Forelimb muscle (tissue), 1 donor: ENCODE measurements around the gene ALPI. TPM values are rescaled to one million over a fixed set of nuclear protein-coding genes. Genes with fewer than 3 reads are reported as not detected.
"Not testable (repeated sequence)": the region's sequence is repeated elsewhere in the genome, so short reads cannot be mapped to it uniquely, and the experiment has no call there.

Experiments used
- DNase-seq: peaks from one replicate; pipeline ENCODE4 v3.0.0-alpha.2; 2013; ENCODE audit warnings: low read depth
- polyA plus RNA-seq: library from polyadenylated mRNA; unstranded; fragments of 120-200 nt; gene quantifications from one replicate; pipeline ENCODE4 v1.2.1, GENCODE V29; 2013; ENCODE audit not compliant: insufficient read length

The ALPI gene
- polyA plus RNA-seq, result not detected

DNA sequence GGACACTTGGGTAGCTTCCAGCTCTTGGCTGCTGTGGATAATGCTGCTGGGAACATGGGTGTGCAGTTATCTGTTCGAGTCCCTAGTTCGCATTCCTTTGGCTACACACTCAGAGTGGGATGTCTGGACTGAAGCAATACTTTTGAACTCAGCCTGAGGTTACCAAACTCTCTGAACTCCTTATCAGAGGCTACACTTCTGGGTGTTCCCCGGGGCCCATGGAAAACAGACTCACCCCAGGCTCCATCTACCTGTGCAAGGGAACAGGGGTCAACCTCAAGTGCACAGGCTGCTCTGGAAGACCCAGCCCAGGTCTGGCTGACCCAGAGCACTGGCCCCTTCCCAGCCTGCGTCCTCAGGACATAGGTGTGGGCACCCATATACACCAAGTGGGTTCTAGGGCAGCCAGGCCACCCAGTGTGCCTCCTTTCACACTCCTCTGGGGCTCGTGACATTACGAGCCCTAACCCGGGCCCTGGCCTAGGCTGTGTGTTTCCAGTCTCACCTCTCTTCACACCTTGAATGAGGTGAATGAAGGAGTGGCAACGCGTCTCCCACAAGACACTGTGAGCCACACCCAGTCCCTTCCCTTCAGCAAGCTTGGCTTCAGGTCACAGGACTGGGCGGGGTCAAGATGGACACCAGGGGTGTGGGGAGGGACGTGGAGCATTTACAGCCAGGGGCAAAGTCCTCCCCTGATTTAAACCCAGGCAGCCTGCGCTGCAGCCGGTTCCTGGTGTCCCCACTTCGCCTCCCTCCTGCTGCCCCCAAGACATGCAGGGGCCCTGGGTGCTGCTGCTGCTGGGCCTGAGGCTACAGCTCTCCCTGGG lies at the start of gene ALPI:
Gene ALPI (plus strand): TSS at position 728 of the 830 bp plus-strand sequence. CDS start 47 bp downstream, at position 775.
- DNase-seq, result no peak

DNA sequence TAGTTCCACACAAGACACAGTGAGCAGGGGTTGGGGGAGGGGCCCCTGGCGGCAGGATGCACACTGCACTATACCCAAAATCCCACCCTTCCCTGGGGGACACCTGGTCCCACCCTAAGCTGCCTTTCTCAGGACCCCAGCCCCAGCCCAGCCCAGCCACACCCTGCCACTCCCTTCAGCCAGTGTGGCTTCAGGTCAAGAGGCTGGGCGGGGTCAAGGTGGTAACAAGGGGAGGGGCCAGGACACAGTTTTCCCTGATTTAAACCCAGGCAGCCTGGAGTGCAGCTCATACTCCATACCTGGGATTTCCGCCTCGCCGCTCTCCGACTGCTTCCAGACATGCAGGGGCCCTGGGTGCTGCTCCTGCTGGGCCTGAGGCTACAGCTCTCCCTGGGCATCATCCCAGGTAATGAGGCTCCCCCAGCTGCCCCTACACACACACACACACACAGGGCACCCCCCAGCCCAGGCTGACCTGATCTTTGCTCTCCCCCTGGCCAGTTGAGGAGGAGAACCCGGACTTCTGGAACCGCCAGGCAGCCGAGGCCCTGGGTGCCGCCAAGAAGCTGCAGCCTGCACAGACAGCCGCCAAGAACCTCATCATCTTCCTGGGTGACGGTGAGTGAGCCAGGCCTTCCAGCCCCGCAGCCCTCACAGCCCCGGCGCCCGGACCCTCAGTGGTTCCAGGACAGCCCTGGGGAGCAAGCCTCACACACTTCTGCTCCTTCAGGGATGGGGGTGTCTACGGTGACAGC lies 49.2 kb upstream of the ALPI start, which contains the start of gene ALPG:
Gene ALPG (plus strand): TSS at position 289 of the 755 bp plus-strand sequence. CDS start 51 bp downstream, at position 340.
- DNase-seq, result no peak

DNA sequence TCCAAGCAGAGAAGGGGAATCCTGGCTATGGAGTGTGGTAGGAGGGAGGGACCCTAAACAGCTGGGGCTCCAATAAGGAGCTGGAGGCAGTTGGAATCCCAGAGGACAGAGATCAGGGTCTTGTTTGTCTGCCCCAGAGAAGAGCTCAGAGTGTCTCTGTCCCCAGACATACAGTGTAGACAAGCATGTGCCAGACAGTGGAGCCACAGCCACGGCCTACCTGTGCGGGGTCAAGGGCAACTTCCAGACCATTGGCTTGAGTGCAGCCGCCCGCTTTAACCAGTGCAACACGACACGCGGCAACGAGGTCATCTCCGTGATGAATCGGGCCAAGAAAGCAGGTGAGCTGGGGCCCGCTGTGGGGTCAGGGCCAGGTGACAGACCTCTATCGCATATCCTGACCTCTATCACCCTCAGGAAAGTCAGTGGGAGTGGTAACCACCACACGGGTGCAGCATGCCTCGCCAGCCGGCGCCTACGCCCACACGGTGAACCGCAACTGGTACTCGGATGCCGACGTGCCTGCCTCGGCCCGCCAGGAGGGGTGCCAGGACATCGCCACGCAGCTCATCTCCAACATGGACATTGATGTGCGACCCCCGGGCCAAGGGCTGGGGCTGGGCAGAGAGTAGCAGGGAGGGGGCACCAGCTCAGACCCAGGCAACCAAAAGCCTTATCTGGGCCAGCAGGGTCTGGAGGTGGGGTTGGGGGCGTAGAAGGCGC lies 48.4 kb upstream of the ALPI start:
- DNase-seq, result not testable (repeated sequence)

DNA sequence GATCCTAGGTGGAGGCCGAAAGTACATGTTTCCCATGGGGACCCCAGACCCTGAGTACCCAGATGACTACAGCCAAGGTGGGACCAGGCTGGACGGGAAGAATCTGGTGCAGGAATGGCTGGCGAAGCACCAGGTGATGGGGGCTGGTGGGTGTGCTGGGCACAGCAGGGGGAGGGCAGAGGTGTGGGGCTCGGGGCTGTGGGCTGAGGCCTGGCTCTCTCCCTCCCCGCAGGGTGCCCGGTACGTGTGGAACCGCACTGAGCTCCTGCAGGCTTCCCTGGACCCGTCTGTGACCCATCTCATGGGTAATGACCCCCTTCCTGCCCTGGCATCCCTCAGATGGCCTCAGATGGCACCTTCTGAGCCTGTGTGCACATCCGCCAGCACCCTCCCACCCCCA lies 47.7 kb upstream of the ALPI start:
- DNase-seq, result not testable (repeated sequence)

DNA sequence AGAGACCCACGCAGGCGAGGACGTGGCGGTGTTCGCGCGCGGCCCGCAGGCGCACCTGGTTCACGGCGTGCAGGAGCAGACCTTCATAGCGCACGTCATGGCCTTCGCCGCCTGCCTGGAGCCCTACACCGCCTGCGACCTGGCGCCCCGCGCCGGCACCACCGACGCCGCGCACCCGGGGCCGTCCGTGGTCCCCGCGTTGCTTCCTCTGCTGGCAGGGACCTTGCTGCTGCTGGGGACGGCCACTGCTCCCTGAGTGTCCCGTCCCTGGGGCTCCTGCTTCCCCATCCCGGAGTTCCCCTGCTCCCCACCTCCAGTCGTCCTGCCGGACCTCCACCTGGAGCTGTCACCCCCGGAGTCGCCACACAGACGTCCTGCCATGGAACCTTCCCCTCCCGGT lies 46.3 kb upstream of the ALPI start:
- DNase-seq, result not testable (repeated sequence)

DNA sequence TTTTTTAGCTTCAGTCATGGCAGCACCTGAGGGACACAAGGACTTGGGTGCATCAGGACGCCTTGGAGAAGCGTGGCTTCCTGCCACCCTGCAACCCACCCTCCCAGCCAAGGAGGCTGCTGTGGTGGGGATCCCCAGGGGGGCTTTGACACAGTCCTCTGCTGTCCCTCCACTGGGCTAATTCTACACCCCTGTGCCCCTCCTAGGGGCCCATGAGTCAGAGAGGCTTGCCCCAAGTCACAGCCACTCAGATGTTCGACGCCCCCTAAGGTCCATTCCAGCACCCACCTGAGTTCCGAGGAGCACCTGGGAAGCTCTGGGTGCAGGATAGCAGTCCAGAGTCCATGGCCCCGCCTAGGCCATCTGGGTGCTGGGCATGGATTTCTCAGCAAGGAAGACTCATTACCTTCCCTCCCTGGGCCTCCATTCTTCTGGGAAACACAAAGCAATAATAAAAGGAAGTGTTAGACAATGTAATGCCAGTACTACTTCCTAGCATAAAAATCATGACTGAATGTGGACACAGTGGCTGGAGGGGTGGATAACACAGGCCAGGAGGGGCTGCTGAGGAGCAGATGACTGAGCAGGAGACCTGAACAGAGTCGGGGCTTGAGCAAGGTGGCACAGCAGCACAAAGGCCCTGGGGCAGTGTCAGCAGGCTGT lies 45.6 kb upstream of the ALPI start:
- DNase-seq, result no peak

DNA sequence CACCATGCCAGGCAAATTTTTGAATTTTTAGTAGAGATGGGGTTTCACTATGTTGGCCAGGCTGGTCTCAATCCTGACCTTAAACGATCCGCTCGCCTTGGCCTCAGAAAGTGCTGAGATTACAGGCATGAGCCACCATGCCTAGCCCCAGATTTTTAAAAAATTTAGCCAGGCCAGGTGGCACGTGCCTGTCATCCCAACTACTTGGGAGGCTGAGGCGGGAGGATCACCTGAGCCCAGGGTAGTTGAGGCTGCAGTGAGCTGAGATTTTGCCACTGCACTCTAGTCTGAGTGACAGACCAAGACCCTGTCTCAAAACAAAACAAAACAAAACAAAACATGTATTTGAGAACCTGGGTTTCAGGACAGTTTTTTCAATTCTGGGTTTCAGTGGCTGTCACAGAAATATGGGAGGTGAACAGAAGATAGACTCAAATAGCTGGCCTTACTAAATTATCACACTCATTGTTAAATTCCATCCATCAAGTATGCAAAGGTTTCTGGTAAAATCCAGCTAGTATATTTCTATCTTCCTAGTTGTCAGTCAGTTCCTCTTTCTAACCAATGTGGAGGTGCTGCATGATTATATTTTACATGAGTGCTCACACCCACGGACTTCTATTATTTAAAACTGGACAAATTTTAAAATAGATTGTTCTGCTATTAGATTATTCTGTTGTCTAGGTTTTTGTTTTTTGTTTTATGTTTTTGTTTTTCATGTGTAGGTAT lies 43.9 kb upstream of the ALPI start:
- no peak for DNase-seq

DNA sequence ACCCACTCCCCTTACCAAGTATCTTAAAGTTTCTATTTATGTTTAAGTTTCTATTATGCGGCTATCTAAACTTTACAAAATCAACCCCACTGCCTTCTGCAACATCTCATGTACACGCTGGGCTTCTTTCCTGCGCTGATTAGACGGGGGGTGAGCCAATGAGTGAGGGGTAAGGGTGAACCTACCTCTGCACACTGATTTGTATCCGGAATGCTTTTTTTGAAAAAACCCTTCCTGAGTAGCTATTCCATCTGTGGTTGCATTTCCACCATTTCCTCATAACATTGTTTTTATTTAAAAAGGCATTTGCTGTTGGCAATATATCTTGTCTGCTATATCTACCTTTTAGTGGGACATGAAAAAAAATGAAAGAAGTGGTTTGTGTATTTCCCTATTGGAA lies 43.0 kb upstream of the ALPI start:
- DNase-seq, result no peak

DNA sequence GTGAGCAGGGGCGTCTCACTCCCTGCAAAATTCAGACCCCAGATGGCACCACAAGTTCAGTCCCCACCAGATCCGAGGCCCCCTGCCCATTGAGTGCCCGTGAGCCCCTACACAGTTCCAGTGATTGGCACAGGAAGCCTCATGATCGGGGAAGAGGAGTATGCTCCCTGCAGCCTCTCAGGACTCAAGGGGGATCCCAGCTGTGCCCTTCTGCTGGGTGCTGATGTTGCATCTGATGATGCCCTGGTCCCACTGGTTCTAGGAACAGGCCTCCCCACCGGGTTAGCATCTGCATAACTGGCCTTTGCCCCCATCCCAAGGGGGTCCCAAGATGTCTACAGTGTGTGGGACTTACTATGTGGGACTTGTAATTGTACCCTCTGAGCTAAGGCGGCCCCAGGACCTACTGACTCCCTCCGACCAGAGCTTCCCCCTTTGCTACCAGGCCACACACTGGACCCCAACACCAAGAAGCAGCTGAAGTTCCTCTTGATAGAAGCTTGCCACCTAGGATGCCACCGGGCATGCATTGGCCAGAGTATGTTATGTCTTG lies 40.7 kb upstream of the ALPI start:
- DNase-seq, result no peak

DNA sequence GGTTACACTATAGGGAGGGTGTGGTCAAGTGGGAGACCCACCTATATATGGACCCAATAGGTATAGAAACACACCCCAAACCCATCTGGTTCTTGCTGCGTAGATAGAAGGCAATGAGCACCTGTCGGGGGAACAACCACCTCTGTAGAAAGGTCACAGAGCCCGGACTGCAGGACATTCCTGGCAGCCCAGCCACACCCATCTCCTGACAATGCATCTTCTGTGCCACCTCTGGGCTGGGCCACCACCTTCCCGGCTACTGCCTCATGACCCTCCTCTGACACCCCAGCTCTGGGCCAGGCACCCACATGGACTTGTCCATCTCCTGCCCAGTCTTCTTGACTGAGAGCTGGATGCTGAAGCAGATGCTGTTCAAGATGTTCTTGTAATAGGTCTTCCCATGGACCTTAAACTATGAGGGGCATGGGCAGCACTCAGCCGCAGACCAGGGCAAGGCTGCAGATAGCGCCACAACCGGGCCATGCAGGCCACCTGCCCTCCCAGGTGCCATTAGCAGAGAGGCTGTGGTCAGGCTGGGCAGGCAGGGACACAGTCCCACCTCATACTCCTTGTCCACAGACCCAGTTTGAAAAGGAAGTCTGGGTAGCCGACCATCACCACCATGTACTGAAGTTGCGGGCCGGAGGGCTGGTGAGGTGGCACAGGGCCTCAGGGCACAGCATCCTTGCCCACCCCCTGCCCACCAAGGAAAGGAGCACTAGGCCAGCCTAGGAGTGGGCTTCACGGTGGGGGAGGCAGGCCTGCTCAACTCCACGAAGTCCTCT lies 40.0 kb upstream of the ALPI start:
- DNase-seq, result no peak

DNA sequence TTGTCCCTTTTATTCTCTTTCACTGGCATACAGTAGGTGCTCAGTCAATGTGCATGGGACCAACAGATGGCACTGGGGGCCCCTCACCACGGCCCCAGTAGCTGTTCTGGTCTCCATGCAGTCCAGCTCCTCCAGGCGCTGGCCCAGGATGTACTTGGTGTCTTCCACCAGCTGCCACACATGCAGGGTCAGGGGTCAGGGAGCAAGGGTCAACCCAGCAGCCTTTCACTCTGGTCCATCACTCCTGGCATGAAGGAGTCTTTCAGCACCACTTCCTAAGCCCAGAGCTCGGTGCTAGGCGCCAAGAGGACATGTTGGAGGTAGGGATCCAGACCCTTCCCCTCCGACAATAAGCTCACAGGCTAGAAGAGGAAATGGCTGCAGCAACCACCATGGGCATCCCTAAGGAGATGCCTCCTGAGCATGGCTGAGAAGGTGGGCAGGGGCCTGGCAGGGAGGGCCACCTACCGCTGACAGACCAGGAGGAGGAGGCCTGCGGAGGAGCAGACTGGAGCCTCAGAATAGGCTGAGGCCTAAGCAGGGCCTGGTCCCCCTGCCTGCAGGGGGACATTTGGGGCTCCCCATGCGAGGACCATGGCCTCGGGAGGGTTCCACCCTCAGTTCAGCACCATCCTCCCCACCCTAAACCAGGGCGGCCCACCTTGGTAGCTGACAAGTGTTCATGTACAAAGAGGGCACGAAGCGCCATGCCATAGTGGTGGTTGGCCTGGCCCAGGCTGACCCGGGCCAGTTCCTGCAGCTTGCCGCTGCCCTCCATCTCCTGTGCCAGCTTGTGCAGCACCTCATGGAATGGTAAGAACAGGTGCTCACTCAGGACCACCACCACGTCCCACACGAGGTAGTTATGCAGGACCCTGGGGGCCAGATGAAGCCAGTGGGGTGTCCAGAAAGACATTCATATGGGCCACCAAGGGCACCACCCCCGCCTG lies 39.2 kb upstream of the ALPI start:
- no peak for DNase-seq

DNA sequence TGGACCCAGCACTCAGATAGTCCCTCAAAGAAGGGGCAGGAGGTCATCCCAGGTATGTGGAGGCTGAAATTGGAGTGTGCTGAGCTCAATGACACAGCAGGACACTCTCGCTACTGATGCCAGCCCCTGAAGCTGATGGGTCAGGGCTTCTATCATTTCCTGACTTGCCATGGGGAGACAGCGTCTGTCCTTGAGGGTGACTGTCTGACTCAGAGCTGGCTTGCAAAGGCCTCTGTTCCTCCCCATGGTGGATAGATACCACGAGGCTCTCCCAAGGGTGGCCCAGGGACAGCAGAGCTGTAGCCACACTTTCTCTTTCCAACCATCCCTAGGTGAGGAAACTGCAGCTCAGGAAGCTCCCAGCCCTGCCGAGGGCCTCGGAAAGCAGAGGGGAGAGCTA lies 38.5 kb upstream of the ALPI start:
- DNase-seq, result no peak

DNA sequence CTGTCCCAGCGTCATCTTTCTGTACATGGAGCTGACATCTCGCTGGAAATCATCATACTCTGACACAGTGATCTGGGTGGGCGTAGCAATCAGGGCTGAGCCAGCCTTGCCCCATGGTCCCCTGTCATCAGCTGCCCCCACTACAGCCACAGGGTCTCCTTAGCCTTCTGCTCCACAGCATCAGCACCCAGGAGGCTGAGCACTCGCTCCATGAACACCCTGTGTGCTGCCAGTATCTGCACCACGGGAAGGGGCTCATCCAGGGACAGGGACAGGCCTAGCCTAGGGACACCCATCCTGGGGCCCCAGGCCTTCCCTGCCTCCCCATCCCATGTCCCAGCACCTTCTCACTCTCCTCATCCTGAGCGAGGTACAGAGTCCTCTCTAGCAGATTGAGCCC lies 37.9 kb upstream of the ALPI start:
- no peak for DNase-seq

DNA sequence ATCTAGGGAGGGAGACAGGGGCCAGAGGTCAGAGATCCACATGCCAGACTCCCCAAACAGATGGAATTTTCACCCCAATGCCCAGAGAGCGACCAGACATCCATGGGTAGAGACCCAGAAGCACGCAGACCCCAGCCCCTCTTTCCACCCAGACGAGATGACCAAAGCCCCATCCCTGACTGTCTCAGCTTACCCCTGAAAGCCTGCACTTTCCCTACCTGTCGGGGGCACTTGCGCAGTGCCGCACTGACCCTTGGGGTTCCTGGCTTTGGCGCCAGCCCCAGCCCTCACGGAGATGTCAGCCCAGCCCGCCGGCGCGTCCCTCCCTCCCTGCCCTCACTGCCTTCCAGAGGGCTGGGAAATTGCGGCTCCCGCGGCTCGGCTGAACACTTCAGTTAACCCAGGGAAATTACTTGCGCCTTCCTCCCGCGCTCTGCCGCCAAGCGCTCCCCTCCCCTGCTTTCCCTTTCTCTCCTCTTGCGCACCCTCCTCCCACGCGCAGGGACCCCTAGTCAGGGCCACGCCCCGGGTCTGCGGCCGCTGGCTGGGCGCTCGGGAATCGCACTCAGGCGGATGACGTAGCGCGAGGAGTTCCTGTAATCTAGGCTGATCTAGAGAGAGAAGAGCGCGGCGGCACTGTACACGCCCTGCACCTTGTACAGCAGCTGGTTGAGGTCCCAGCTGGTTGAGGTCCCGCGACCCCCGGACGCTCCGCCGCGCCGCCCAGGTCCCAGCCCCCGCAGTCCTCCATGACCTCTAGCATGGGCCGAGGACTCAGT lies 37.3 kb upstream of the ALPI start:
- DNase-seq, result no peak

DNA sequence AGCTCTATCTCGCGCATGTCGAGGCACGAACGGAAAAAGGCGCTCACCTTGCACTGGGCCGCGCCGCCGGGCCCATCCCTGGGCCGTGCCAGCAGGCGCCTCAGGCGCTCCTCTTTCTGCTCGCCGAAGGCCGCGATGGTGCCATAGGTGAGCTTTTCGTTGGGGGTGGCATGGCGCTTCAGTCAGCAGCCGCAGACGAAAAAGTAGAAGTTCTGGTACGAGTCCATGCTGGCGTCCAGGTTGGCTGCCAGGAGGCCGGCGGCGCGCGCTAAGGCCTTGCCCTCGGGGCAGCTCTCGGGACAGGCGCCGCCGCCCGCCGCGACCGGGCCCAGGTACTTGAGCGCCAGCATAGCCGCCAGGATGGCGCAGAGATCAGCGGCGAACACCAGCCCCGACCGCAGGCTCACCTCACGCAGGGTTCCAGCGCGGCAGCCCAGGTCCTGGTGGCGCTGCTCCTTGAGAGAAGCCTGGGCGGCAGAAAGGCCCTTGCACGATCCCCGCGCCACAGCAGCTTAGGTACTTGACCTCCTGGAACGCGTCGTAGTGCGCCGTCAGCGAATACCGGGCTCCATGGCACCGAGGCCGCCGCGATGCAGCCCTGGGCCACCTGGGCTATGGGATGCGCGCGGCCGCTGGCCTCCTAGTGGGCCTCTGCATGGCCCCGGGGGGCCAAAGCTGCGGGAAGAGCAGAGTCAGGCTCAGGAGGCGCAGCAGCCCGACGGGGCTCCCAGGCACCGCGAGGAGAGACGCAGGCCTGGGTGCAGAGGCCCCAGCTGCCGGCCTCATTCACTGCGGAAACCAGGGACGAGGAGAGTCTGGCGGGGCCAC lies 36.5 kb upstream of the ALPI start:
- DNase-seq, result no peak

DNA sequence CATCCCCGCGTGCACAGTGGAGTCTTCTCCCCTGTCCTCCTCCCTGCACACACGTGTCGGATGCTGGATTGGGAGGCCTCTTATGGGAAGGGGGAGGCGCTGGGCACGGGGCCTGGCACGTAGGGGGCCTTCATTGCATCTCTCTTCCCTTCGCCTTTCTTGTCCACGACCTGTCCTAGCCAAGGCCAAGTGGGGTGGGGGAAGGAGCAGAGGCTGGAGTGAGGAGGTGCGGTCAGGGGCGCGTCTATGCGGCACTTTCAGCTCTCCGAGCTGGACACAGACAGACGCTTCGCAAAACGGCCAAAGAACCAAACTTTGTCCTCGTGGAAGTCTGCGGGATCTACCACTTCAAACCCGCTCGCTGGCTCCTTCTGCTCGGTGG lies 35.9 kb upstream of the ALPI start:
- DNase-seq, result no peak
